ENCODE data around the gene MTOR.

GRCh38 chr1:11214698-11215380 is 47.5 kb downstream of the MTOR start:
- TF ChIP-seq, protein P1, sequence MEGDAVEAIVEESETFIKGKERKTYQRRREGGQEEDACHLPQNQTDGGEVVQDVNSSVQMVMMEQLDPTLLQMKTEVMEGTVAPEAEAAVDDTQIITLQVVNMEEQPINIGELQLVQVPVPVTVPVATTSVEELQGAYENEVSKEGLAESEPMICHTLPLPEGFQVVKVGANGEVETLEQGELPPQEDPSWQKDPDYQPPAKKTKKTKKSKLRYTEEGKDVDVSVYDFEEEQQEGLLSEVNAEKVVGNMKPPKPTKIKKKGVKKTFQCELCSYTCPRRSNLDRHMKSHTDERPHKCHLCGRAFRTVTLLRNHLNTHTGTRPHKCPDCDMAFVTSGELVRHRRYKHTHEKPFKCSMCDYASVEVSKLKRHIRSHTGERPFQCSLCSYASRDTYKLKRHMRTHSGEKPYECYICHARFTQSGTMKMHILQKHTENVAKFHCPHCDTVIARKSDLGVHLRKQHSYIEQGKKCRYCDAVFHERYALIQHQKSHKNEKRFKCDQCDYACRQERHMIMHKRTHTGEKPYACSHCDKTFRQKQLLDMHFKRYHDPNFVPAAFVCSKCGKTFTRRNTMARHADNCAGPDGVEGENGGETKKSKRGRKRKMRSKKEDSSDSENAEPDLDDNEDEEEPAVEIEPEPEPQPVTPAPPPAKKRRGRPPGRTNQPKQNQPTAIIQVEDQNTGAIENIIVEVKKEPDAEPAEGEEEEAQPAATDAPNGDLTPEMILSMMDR (conservative IDR thresholded peaks at IDR 0.05): no peak
- no peak for TF ChIP-seq ZFX (IDR thresholded peaks at IDR 0.05)
